Pulmonary artery endothelial cell (primary cell): ENCODE measurements around the gene LDLRAD4. TPM values are rescaled to one million over a fixed set of nuclear protein-coding genes. Genes with fewer than 3 reads are reported as not detected.

Source experiments
- DNase-seq: peaks from one replicate; pipeline ENCODE4 v3.0.0-alpha.2; 2011; ENCODE audit warnings: low read depth, low spot score
- total RNA-seq: library from RNA; depleted of rRNA; stranded (reverse); fragments of >200 nt; gene quantifications from 2 replicates; pipeline ENCODE4 v1.2.3, GENCODE V29; 2014

The LDLRAD4 gene
- total RNA-seq, 1 donor from 2014 or later, result 1.5 TPM

DNA sequence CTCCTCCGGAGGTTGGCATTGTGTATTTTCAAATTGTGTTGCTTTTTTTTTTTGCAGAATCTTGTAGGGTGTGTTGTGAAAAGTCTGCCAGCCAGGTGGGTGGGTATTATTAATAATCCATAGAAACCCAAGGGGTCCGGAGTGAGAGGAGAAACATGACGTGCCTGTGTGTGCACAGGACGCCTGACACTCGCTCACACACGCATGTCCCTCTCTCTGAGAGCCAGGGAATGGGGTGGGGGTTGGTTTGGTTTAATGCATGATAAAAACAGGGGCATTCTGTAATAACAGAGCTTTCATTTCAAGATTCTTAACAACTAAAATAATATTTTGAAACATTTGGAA lies 283.0 kb downstream of the LDLRAD4 start:
- no peak for DNase-seq

DNA sequence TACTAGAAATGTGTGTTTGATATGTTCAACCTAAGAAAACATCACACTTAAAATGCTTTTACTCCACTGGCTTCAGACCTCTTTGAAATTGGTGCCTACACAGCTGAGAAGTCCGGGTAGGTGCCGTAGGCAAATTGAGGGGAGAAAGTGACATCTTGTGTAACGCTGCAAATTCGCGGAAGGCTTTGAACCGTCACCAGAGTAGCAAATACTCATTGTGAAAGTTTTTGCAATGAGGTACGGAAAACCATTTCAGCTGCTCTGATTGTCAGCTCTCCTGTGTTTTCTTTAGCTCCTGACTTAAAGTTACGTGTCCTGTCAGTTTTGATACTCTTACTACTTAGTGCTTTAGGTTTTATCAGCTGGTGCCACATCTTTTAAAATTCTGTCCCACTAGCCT lies 283.3 kb downstream of the LDLRAD4 start:
- DNase-seq, result no peak

DNA sequence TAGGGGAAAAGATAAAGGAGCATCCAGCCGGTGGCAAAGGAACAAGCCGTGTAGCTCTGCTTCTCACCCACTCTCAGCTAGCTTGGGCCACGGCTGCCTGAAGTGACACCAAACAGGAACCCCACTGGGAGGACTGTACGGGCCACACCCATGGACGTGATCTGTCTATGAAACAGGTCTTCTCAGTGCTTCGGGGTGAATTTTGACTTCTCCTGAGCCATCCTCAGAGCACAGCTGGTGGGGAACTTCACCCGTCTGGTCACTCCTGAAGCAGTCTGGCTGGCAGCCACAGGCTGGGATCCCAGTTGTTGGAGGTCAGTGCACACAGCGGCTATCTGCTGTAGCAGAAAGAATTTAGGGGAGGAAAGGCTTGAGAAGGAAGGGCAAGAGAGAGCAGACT lies 284.0 kb downstream of the LDLRAD4 start:
- DNase-seq, result no peak

DNA sequence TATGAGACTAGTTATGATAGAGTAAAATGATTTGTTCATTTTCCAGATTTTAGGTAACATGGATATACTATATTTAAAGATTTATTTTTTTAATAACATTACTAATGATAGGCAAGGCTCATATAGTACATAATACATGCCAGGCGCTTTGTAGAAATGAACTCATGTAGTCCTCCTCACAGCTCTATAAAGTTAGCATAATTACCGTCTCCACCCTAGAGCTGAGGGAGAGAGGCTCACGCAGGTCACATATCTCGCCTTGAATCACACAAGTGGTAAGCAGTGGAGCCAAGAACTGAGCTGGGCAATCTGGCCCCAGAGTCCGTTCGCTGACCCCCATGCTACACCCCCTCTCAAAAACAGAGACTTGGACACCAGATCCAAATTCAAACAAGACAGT lies 285.3 kb downstream of the LDLRAD4 start:
- DNase-seq, result no peak

DNA sequence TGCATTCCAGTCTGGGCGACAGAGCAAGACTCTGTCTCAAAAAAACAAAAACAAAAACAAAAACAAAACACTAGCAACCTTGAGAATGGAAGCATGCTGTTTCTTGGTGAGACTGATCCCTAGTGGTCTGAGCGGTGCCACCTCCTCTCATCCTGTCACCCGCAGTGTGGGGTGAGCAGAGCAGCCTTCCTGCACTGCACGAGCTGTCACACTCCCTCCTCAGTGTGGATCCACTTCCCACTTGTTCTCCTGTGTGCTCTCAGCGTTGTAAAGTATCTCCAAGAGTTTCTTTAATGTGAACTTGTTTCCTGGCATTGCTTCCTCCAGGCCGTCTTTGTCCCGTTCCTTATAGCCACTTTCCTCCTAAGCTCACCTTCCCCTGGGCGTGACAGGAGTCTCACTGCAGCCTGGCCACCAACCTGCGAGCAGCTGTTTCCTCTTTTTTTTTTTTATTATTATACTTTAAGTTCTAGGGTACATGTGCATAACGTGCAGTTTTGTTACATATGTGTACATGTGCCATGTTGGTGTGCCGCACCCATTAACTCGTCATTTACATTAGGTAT lies 287.3 kb downstream of the LDLRAD4 start:
- DNase-seq, result no peak

DNA sequence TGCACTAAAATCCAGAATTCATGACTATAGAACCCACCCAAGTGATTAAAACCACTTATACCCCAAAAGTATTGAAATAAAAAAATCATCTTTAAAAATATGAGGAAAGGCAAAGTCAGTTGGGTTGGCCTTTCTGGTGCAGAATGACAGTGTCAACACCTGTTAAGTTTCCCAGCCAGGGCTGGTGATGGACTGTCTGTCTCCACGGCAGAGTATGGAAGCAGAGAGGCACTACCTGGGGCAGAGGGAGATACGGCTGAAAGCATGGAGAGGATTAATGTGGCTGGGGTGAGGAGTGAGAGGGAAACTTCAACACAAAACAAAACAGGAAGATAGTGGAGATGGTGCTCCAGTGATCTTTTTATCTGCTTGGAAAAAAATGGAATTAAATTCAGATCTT lies 292.0 kb downstream of the LDLRAD4 start:
- no peak for DNase-seq

DNA sequence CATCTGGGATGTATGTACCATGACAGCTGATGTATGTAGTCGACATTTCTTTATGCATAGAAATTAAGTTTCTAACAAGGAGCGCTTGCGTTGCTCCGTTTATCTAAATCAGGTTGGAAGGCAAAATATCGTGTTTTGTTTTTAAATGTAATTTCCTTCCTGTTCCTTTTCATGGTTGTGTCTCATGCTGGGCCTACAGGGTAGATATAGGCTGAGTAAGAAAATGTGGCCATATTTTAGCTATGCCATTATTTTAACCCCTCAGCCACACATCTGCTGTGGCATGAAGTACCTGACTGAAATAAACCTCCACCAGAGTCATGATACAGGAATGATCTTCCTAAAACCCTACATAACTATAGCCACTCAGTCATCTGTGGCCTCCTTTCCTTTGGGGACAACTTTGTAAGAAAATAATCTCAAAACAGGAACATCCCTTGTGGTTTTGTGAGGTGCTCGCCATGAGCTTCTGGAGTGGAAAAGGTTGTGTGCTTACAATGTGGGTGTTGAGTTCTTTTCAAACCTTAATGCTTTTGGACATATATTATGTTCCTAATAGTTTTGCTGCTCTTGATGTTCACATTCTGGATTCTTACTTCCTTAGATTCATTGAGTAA lies 293.5 kb downstream of the LDLRAD4 start:
- DNase-seq, result no peak

DNA sequence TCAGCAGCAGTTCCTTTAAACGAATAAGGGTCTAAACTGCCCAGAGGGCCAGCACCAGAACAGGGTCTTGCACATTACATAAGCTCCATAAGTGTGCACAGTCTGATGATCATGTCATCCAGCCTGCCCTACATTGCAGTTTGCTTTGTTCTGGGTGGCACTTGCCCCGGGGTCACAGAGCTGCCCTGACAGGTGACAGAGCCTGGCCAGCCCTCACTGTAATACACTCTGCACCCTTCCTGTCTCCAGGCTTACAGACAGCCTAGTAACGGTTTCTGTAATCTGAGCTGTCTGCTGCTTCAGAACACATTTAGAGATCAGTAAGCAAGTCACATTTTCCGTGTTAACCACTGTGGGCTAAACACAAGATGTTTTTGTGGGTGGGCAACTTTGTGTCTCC lies 294.5 kb downstream of the LDLRAD4 start:
- DNase-seq, result no peak

DNA sequence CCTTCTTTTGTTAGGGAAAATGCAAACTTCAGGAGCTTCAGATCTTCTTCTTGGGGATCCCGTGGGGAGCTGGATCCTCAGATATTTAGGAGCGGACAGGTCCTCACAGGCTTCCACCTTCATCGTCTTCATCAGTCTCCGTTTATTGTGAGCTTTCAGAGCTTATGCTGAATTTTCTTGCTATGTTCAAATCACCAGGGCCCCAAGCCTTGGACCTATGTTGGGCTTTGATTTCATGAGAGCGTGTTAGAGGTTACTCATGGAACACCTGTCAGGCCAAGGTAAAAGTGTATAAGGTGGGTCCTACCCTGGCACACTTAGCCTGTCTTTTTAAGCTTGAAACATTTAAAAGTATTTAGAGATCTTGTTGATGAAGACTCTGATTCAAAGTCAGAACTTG lies 294.9 kb downstream of the LDLRAD4 start:
- no peak for DNase-seq

DNA sequence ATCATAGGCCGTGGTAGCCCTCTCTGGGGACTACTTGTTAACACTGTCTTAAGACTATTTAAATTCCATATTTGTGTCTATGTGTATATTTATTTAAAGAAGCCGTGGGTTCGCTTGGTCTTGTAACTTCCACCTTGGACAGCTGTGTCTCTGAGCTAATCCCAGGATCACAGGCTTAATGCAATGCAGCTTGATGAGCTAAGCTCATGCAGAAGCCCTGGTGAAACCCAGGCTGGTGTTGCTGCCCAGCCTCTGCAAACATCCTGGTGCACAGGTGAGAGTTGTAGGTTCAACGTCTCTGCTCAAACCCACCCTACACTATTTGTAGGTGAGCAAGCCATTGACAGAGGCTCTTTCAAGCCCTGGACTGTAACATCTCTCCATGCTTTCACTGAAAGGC lies 296.0 kb downstream of the LDLRAD4 start:
- DNase-seq, result no peak

DNA sequence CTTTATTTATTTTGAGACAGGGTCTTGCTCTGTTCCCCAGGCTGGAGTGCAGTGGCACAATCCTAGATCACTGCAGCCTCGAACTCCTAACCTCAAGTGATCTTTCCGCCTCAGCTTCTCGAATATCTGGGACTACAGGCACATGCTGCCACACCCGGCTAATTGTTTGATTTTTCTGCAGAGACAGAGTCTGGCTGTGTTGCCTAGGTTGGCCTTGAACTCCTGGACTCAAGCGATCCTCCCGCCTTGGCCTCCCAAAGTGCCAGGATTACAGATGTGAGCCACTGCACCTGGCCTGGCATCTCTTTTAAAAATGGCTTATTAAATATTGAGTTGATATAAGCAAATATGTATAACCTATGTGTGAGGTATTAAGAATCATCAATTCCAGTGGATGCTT lies 298.3 kb downstream of the LDLRAD4 start:
- no peak for DNase-seq

DNA sequence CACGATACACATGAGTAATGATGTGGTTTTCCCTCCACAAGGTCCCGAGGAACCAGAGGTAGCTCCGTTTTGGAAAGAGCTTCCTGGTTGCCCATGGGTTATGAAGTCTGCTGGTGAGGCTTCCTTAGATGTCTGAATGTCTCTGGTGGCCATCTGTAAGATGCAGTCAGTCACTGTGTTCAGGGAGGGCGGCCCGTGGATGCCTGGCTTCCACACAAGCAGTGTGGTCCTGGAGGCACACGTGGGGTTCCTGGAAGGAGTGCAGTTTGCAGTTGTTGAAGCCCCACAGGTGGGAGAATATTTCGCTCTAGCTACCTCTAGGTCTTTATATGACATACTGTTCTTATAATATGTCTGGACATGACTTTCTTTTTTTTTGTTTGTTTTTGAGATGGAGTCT lies 298.8 kb downstream of the LDLRAD4 start:
- no peak for DNase-seq

DNA sequence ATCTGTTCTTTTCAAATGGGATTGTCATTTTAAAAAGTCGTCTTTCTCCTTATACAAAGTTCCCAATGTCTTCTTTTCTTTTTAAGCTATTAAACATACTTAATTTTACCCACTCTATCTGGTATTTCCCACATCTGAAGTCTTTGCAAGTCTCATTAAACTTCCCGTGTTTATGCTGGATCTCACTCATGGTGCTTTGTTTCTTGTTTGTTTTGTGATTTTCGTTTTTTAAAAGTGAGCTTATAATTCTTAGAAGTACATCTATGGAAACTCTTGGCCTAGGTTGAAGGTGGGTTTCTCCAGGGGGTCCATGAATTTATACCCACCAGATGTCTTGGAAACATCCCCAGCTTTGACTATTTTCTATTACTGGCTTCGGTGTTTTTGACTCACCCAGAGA lies 299.8 kb downstream of the LDLRAD4 start:
- no peak for DNase-seq

DNA sequence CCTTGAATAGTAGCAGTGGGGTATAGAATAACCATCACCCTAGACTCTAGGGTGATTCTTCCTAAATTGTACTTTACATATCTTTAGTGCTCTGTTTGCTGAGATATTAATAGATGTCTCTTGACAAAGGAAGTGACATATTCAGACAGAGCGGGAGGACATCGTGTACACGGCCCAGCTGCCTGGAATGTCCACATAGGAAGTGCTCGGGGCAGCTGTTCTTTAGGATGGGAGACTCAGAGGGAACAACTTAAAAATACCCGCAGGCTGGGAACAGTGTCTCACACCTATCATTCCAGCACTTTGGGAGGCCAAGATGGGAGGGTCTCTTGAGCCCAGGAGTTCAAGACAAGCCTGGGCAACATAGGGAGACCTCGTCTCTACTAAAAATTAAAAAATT lies 301.7 kb downstream of the LDLRAD4 start:
- no peak for DNase-seq

DNA sequence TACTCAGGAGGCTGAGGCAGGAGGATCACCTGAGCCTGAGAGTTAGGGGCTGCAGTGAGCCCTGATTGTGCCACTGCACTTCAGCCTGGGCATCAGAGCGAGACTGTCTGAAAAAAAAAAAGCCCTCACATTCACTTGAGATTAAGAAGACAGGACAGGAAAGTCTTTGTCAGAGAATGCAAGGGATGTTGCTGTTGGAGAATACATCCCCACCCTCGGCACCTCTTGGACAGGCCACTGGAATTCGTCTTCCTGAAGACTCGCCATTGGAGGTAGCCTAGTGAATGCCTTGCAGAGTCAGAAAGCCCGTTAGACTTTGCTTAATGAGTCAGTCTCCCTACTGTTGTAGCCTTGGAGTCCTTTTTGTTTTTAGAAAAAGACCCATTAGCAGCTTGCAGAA lies 302.2 kb downstream of the LDLRAD4 start:
- no peak for DNase-seq

DNA sequence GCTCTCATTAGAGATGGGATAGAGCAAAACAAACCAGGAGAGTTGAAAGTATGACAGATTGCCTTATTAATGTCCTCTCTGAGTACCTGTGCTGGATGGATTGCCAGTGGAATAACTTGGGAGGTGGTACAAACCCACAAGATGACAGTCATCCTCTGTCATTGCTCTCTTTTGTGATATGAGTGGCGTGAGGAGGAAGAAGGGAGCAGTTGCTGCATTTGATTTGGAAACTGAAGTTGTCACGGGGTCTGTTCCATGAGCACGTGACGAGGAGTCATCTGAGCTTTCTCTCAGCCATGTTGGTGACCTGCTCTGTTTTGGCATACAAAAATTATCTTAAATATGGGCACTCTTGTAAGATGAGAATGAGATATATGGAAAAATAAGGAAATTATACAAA lies 302.9 kb downstream of the LDLRAD4 start:
- no peak for DNase-seq

DNA sequence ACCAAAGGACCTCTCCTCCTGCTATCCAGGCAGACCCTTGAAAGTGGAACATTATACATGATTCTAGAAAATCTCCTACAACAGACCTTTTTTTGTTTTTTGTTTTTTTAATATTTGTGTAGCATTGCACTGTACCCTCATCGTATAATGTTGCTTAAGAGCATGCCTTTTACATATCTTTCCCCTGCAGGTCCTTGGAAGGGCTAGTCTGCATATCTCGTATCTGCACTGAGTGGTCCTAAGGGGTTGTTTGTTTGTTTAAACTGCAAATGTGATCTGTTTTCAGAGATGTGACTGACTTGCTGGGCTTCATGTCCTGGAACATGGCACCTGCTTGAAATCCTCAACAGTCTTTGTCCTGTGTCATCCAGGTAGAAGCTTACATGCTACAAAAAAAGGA lies 303.7 kb downstream of the LDLRAD4 start:
- DNase-seq, result no peak

DNA sequence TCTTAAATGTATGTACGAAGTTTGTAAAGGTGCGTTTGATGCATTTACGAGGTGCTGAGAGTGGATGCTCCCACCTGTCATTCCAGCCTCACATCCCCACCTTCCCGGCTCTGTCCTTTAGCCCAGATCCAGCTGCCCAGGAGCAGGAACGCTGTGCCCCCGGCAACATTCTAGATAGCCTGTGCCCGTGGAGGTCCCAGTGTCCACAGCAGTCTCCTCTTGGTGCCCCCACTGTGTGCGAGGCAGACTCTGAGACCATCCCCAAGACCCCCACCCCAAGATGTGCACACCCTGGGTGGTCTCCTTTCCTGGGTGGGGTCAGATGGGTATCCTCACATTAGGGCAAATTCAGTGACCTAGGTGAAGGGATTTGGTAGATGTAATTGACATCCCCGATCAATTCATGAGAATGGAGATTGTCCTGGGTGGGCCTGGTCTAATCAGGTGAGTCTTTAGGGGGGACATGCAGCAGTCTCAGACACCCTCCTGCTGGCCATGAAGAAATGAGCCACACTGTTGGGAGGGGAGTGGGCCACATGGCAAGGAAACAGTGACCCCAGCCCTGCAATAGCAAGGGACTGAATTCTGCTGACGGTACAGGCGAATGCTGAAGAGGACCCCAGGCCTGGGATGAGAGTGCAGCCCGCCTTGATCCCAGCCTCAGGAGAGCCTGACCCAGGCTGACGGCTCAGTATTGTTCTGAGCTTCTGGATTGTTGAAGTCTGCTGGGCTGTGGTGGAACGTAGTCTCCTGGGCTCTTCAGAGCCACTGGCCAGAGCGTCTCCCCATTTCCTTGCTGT lies 304.5 kb downstream of the LDLRAD4 start:
- DNase-seq, result no peak

DNA sequence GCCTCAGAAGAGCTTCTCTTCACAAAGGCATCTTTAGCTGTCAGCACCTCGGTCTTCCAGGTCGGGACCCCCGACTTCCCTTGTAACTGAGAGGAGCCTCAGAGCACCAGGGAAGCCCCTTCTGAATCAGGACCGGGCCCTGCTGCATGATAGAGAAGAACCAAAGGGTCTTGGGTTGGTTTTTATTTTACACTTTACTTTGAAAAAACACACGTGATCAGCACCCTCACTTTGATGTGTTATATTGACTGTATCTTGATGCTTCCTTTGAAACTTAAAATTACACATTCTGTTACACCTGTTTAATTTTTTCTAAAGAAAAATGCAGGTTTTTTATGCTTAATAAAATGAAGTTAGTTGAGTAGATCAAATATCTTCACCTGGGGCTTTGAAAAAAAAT lies 305.5 kb downstream of the LDLRAD4 start:
- DNase-seq, result no peak

DNA sequence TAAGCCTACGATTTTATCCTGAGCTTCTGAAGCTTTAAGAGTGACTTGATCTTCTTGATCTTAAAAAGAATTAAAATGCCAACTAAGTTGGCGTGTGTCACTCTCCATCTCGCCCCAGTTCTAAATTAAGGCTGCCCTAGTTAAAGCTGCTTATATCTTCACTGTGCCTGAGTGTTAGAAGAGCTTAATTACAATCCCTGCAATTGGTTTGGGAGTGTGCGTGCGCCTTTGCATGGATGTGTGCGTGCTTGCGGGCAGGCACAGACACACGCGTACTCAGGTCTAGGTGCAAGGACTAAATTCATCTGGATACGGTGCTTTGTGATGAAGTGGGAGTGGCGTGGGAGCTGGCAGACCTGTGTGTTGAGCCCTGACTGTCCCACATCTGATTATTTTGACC lies 306.3 kb downstream of the LDLRAD4 start:
- no peak for DNase-seq

DNA sequence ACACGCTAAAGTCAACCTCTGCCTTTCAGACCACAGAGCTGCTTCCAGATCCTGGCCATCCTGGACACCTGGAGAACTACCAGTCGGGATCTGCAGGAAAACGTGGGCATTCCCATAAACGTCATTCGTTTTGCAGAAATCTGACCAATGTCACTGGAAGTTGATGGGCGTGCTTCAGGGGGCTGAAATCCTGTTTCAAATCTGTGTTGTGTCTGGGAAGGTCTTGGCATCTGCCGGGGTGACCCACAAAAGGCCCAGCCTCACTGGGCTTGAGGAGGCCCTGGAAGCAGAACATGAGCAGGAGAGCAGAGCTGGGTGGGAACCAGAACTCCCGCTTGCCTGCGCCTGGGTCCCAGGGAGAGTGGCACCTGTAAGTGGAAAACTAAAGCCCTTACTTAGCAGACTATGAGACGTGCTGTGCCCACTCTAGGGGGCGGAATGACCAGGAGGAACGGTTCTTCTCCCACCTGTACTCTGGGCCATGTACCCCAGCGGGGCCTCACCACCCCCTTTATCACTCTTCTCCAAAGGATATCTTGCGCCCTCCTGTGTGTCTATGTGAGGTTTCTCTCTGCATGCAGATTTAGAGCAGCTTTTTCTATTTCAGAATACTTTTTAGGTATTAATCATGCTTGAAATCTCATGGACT lies 306.9 kb downstream of the LDLRAD4 start:
- DNase-seq, result no peak

DNA sequence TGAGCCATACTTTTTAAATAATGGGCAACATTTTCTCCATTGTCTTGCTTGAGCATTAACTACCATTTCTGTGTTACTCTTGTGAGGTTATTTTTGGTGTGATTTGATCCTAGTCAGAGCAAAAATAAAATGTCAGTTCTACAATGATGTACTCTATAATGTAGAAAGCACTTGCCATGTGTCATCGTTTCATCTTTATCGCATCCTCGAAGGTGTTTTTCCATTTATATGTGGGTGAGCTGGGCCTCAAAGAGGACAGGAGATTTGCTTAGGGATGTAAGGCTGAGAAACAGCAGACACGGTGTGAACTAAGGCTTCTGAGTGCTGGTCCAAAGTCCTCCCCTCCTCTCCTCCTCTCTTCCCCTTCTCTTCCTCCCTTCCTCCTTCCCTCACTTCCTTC lies 308.0 kb downstream of the LDLRAD4 start:
- DNase-seq, result no peak

DNA sequence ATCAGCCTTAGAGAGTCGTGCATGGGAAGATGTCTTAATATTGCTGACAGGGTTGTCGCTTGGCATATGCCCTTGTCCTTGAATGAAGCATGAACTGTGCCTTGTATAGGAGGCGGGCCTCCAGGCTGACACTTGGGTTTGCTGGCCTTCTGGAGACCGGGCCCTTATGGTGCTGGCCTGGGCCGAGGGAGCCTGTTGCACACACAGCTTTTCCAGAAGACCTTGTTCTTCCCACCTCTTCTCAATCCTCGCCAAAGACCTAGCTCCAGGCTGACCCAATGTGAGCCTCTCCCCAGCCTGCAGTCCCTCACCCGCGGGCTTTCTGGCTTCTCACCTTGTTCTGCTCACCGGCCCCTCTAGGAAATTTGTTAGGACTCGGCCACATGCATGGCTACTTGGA lies 308.7 kb downstream of the LDLRAD4 start:
- no peak for DNase-seq
